Measurements from ENCODE around the gene CCDC184.

- no peak for TF ChIP-seq CTCF (IDR thresholded peaks at IDR 0.05; ENCODE audit: low read depth, low read length)
- TF ChIP-seq POLR2A (IDR thresholded peaks at IDR 0.05; ENCODE audit: extremely low read depth, insufficient read length): no peak
- no peak for TF ChIP-seq MYC (IDR thresholded peaks at IDR 0.05; ENCODE audit: low read depth, low read length)
Observed at GRCh38 chr12:48175613-48176416, 7.6 kb upstream of the CCDC184 start.
